Lung (tissue), 12 donors: ENCODE data around the gene PLA2G2C. TPM values are rescaled to one million over a fixed set of nuclear protein-coding genes. Genes with fewer than 3 reads are reported as not detected.

ENCODE experiments used
- ATAC-seq: fragments of 200-7000 bp; cut with Tn5 transposase; one replicate; pipeline ENCODE4 v1.9.1; 2020; ENCODE audit warnings: moderate number of reproducible peaks; ENCODE audit not compliant: insufficient read depth, low FRiP score
- DNase-seq, 3 donors: peaks; one replicate each; pipeline ENCODE4 v3.0.0-alpha.2; 2013 to 2017
- H3K27ac ChIP-seq, 2 donors: one replicate each; pipeline ENCODE4 v1.5.1; 2013; ENCODE audit warnings: mild to moderate bottlenecking in 2 of 2, moderate library complexity in 2 of 2, control low read depth in 1 of 2, inconsistent platforms in 1 of 2, low read depth in 1 of 2, low read length in 1 of 2
- H3K27me3 ChIP-seq, 3 donors: one replicate each; pipeline ENCODE4 v1.5.1; 2013; ENCODE audit warnings: low read length in 2 of 3; ENCODE audit not compliant: control insufficient read depth in 3 of 3, insufficient read depth in 3 of 3
- H3K36me3 ChIP-seq, 4 donors: one replicate each; pipeline ENCODE4 v1.5.1; 2013; ENCODE audit warnings: low read length in 4 of 4, mild to moderate bottlenecking in 1 of 4, moderate library complexity in 1 of 4; ENCODE audit not compliant: control insufficient read depth in 4 of 4, insufficient read depth in 4 of 4
- H3K4me1 ChIP-seq, 5 donors: one replicate each; pipeline ENCODE4 v1.5.1; 2013; ENCODE audit warnings: low read length in 5 of 5, mild to moderate bottlenecking in 2 of 5, moderate library complexity in 1 of 5; ENCODE audit not compliant: control insufficient read depth in 5 of 5, insufficient read depth in 5 of 5
- H3K4me3 ChIP-seq: one replicate; pipeline ENCODE4 v1.5.1; 2013; ENCODE audit warnings: mild to moderate bottlenecking, control low read depth, moderate library complexity
- H3K9ac ChIP-seq, 2 donors: one replicate each; pipeline ENCODE4 v1.5.1; 2013; ENCODE audit warnings: low read length in 2 of 2, control low read depth in 1 of 2; ENCODE audit not compliant: insufficient read depth in 1 of 2
- H3K9me3 ChIP-seq, 4 donors: one replicate each; pipeline ENCODE4 v1.5.1; 2013; ENCODE audit warnings: low read length in 3 of 4, mild to moderate bottlenecking in 1 of 4, moderate library complexity in 1 of 4; ENCODE audit not compliant: control insufficient read depth in 4 of 4, insufficient read depth in 3 of 4
- CTCF ChIP-seq: IDR thresholded peaks from 2 replicates; pipeline ENCODE4 v1.5.1; 2012; ENCODE audit warnings: mild to moderate bottlenecking; ENCODE audit errors: control extremely low read depth, extremely low read depth
- WGBS, 2 donors: extraction: QIAGEN DNeasy Blood & Tissue Kit; methylation state at CpG; one replicate each; pipeline ENCODE4 v1.1.7; 2013; 5-methylcytosine and 5-hydroxymethylcytosine counted together
- polyA plus RNA-seq, 2 donors: library from polyadenylated mRNA; stranded (reverse); fragments of 200-250 nt; gene quantifications; one replicate each; pipeline ENCODE4 v1.2.1, GENCODE V29; 2013
- total RNA-seq, 2 donors: library from RNA; depleted of rRNA in 1 of 2; stranded (reverse); fragments of >200 nt in 1 of 2; gene quantifications; one replicate each; pipeline ENCODE4 v1.2.1, GENCODE V29; 2014 to 2021
- donor health status: control.
- donor health status: control.
- donor health status: Bipolar disorder and iron deficiency.
- donor health status: healthy.
- donor health status: DM: yes; HTN: yes; CAD: no.

The PLA2G2C gene
- total and polyA plus RNA-seq, 4 donors, result 0.09 TPM; not detected in 3

DNA sequence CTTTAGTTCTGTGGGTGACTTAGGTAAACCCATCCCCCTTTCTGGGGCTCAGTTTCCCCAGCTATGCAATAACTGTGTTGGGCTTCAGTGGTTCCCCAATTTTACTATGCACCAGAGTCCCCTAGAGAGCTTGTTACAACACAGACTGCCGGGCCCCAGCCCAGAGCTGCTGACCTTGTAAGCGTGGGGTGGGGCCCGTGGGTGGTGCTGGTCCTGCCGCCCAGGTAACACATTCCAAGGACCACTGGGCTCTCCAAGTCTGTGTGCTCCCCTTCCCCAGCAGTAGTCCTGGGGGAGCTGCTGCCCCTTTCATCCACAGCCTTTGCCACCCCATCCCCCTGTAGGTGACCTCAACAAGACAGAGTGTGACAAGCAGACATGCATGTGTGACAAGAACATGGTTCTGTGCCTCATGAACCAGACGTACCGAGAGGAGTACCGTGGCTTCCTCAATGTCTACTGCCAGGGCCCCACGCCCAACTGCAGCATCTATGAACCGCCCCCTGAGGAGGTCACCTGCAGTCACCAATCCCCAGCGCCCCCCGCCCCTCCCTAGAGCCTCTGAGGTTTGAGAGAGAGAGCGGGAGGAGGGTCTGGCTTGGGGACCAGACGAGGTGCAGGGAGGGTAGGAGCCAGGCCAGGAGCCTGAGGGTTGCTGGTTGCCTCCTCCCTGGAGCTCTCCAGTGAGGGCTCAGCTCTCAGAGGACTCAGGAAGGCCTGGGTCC, 38.3 kb downstream of the PLA2G2C start:
- H3K27ac ChIP-seq, result no peak overlapping the region
- H3K4me3 ChIP-seq, result no peak overlapping the region
- H3K9ac ChIP-seq, result no peak overlapping the region
- no peaks in the 10 kb centered on the region for H3K9me3 ChIP-seq
- peaks cover 0 to 2% (median 0%) of the 10 kb centered on the region in 3 donors for H3K27me3 ChIP-seq
- ATAC-seq (no peak), DNase-seq (no peak)
- peaks cover 0 to 13% (median 5%) of the 10 kb centered on the region in 5 donors for H3K4me1 ChIP-seq
- WGBS, 2 donors, result 85 to 86% methylated on average over 13 of the region's 13 CpGs
- no peaks in the 10 kb centered on the region for H3K36me3 ChIP-seq
- no peak for TF ChIP-seq CTCF

DNA sequence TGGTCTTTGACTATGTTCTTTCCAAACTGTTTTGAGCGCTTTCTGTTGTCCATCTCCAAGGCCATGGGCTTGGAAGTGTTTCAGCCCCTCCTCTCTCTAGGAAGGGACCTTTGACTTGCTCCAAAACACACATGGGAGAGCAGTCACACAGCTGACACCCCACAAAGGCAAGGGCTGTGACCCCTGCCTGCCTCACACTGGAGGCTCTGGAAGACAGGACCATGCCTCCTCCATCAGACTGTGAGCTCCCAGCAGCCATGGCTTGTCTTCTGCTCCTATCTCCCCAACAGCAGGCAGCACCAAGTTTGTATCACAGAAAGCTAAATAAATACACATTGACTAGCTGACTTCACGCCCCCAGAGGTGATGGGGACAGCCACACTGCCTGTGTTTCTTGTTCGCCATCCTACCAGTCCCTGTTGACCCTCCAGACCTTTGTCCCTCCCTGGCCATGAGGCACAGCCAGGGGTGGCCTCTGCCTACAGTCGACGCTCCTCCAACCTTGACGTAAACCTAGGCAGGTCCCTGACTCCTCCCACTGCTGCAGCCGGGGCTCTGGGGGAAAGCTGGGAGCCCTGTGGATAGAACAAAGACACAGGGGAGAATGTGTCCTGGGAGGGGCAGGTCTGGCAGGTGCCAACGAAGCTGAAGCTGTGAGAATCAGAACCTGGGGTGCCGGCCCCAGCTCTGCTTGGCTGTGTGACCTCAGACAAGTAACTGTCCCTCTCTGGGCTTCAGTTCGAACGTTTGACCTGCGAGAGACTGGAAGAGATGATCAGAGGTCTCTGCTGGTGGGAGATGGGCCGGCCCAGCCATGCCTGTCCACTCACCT, 42.4 kb downstream of the PLA2G2C start:
- Histone ChIP-seq H3K27ac (no peak overlapping the region), H3K4me1 (no peaks in the 10 kb centered on the region), H3K36me3 (no peaks in the 10 kb centered on the region), H3K27me3 (peaks cover 0 to 2% (median 0%) of the 10 kb centered on the region in 3 donors), H3K9me3 (no peaks in the 10 kb centered on the region), H3K4me3 (no peak overlapping the region), H3K9ac (no peak overlapping the region)
- no peak for DNase-seq
- no peak for TF ChIP-seq CTCF
- ATAC-seq, result no peak
- WGBS, 2 donors, result 68 to 73% methylated on average over 13 of the region's 13 CpGs

- H3K36me3 ChIP-seq, result no peaks in the 10 kb centered on the region
- DNase-seq (no peak), ATAC-seq (no peak)
- TF ChIP-seq CTCF, result no peak
- peaks cover 0 to 2% (median 0%) of the 10 kb centered on the region in 3 donors for H3K27me3 ChIP-seq
- no peak overlapping the region for H3K4me3 ChIP-seq
- no peaks in the 10 kb centered on the region for H3K4me1 ChIP-seq
- H3K9ac ChIP-seq, result no peak overlapping the region
- H3K27ac ChIP-seq, result no peak overlapping the region
- 95 to 97% methylated on average over 8 of the region's 8 CpGs for WGBS, 2 donors
- no peaks in the 10 kb centered on the region for H3K9me3 ChIP-seq
These were observed 43.0 kb downstream of the PLA2G2C start for GRCh38 chr1:20143318-20143717.
